GM10266 (cell line): ENCODE results near the gene NR2C2.

Experiments
- DNase-seq: peaks from one replicate; pipeline ENCODE4 v3.0.0; 2012; ENCODE audit errors: extremely low spot score
- TF ChIP-seq, protein P1 (sequence below): IDR thresholded peaks from 2 replicates; pipeline ENCODE4 v1.5.1; 2012; ENCODE audit warnings: mild to moderate bottlenecking, low read depth; ENCODE audit not compliant: control insufficient read depth, insufficient read depth; ENCODE audit errors: missing control alignments

NR2C2 gene

DNA sequence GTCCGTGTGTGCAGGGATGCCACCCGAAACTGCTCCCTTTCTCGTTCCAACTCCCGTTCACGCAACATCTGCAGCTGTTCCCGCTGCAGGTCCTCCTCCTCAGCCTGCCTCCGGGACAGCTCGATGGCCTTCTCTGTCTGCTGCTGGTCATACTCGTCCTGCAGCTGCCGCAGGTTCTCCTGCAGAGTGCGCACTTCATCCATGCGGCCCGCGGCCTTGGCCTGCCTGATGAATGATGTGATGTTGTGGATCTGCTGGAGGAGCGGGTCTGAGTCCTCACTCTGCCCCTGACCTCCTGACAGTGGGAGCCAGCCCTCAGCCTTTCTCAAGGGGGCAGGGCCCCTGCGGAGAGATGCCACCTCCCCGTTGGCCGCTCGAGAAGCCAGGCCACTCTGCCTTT is 127.1 kb downstream of the NR2C2 start:
- DNase-seq, result no peak
- TF ChIP-seq, protein P1, sequence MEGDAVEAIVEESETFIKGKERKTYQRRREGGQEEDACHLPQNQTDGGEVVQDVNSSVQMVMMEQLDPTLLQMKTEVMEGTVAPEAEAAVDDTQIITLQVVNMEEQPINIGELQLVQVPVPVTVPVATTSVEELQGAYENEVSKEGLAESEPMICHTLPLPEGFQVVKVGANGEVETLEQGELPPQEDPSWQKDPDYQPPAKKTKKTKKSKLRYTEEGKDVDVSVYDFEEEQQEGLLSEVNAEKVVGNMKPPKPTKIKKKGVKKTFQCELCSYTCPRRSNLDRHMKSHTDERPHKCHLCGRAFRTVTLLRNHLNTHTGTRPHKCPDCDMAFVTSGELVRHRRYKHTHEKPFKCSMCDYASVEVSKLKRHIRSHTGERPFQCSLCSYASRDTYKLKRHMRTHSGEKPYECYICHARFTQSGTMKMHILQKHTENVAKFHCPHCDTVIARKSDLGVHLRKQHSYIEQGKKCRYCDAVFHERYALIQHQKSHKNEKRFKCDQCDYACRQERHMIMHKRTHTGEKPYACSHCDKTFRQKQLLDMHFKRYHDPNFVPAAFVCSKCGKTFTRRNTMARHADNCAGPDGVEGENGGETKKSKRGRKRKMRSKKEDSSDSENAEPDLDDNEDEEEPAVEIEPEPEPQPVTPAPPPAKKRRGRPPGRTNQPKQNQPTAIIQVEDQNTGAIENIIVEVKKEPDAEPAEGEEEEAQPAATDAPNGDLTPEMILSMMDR, result no peak

DNA sequence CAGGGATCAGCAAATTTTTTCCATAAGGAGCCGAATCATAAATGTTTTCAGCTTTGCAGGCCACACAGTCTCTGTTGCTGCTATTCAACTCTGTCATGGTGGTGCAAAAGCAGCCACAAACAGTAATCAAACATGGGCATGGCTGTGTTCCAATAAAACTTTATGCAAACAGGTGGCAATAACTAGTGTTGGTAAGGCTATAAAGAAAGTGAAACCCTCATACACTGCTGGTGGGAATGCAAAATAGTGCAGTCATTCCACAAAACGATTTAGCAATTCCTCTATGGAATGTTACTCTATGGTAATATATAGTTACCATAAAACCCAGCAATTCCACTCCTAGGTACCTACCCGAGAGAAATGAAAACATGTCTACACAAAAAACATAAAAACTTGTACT is 131.7 kb downstream of the NR2C2 start:
- no peak for DNase-seq
- TF ChIP-seq, protein P1, result no peak

DNA sequence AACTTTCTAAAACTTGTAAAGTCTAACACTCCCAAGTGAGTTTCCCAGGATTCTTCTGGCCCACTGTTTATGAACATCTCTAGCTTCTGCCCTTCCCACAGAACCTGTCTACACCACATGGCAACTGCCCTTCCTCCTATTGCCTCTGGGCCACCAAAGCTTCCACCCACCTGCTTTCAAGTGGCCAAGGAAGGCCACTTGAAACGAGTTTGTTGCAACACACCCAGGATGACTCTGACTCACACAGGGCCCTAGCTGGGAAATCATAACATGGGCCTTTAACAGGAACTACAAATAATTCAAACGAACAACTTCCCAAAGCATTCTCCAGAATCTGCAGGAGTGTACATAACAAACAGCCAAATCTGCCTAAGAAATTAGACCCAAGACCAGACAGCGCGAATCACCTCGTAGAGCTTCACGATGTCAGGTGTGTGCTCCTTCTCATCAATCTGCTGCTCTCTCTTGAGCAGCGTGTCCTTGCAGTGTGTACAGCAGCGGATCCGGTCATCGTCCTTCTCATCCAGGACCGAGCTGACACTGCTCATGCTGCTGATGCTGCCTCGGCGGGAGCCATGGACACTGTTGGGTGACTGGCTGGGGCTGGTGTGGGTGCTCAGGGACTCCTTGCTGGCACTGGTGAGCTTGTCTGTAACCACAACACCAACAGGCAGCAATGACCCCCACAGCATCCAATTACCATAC is 134.7 kb downstream of the NR2C2 start:
- DNase-seq, result no peak
- TF ChIP-seq, protein P1, result no peak

DNA sequence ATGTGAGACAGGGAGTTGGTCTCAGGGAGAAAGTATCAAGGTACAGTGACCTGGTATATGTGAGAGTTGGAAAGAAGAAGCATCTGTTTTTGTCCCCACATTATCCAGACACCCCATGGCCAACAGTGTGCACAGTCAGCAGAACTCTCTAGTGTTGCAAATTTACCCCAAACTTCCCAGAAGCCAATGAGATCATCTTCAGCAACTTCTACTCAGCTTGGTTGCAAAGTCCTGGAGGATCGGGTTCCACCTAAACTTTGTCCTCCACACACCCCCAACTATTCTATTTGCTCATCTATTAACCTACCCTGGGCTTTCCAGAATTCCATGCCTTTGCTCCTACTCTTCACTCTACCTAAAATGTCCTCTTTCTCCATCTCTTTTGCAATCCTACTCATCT is 135.9 kb downstream of the NR2C2 start:
- TF ChIP-seq, protein P1, result no peak
- no peak for DNase-seq

DNA sequence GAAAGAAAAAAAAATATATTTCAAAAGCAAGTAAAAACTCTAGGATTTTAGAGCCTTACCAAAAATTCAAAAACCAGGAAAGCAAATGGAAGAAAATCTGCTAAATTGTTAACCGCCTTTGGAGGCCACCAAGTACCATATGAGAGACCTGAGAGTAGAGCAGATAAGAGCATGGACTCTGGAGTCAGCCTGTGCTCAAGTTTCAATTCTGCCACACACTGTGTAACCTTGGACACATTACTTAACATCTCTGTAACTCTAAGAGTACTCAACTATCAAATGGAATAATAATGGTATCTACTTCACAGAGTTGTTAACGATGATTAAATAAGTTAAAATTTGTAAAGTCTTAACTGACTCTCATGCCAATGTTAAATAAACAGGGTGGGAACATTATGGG is 138.9 kb downstream of the NR2C2 start:
- DNase-seq, result no peak
- TF ChIP-seq, protein P1, result no peak

DNA sequence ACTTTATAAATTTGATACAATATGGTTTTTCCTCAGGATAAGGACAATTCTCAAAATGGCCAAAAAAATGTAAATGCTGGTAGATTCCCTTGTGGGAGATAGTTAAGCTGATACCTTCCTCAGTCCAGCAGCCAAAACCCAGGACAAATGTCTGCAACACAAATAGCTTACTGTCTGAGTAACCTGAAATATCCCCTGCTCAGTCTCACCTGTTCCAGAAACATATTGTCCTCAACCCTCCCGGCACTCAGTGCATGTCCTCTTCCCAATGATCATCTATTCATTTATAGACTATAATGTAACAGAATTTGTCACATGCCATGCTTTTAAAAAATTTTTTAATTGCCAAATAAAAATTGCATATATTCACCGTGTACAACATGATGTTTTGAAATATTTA is 139.3 kb downstream of the NR2C2 start:
- TF ChIP-seq, protein P1, result no peak
- no peak for DNase-seq

DNA sequence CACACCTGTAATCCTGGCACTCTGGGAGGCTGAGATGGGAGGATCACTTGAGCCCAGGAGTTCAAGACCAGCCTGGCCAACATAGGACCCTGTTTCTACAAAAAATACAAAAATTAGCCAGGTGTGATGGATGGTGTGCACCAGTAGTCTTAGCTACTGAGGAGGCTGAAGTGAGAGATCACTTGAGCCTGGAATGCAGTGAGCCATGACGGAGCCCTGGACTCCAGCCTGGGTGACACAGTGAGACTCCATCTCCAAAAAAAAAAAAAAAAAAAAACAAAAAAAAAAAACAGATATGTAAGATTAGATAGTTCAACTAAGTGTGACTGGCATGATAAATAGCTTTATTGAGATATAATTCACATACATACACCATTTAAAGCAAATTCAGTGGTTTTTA is 141.8 kb downstream of the NR2C2 start:
- TF ChIP-seq, protein P1, result no peak
- no peak for DNase-seq
